22Rv1 (cell line): ENCODE measurements around the gene ARID1B.

ENCODE experiments used
- CTCF ChIP-seq: fragments of 450-650 bp; IDR thresholded peaks from 2 replicates; pipeline ENCODE4 v1.5.1; 2017; ENCODE audit warnings: mild to moderate bottlenecking
- ZFX ChIP-seq: fragments of 450-650 bp; IDR thresholded peaks from 2 replicates; pipeline ENCODE4 v1.6.1; 2017; ENCODE audit warnings: antibody characterized with exemption, borderline replicate concordance

- no peak for TF ChIP-seq CTCF
- no peak for TF ChIP-seq ZFX
Observed at GRCh38 chr6:157244780-157245179, 467.6 kb downstream of the ARID1B start.
